Endothelial cell of umbilical vein (primary cell): ENCODE measurements around the gene FREM1. TPM values are rescaled to one million over a fixed set of nuclear protein-coding genes. Genes with fewer than 3 reads are reported as not detected.

Experiments
- BruUV-seq: library from RNA; stranded (reverse); fragments of 400-500 nt; replicated peaks from 2 replicates; lab custom pipeline; 2021; lab: Mats Ljungman, UMichigan
- CTCF ChIA-PET: fragments of 300-600, 350-600 bp; sonication (Branson Sonifier 250); formaldehyde crosslinking; loops from one replicate; lab custom pipeline; 2021; ENCODE audit warnings: antibody characterized with exemption, inconsistent platforms; lab: Charles Lee
- POLR2A ChIA-PET: fragments of 300-600, 350-600 bp; sonication (Branson Sonifier 250); formaldehyde crosslinking; loops from one replicate; lab custom pipeline; 2021; ENCODE audit warnings: antibody characterized with exemption, inconsistent platforms; lab: Charles Lee
- DNase-seq: peaks from one replicate; pipeline ENCODE4 v3.0.0-alpha.2; 2011; ENCODE audit warnings: low read depth, low spot score
- FAIRE-seq: peaks from 2 replicates; lab custom pipeline; 2011; peaks lifted over from hg19 to GRCh38; lab: Jason Lieb, UNC
- H2AFZ ChIP-seq: 2 replicates; pipeline ENCODE4 v1.6.0; 2012; ENCODE audit warnings: low read depth, low read length, control low read depth, inconsistent platforms
- H3K27ac ChIP-seq: 2 replicates; pipeline ENCODE4 v1.5.1; 2011; ENCODE audit warnings: low read depth, mild to moderate bottlenecking, control low read depth, low read length, moderate library complexity; ENCODE audit not compliant: insufficient read depth
- H3K27me3 ChIP-seq, 2 experiments: 2 replicates each; pipeline versions ENCODE4 v1.6.0 to v1.6.1; 2011; ENCODE audit warnings: low read length in 2 of 2, mixed read lengths in 1 of 2; ENCODE audit not compliant: control insufficient read depth in 2 of 2, insufficient read depth in 2 of 2
- H3K36me3 ChIP-seq, 2 experiments: 2 replicates in 1 of 2; 3 replicates in 1 of 2; pipeline ENCODE4 v1.5.1; 2011; ENCODE audit warnings: low read length in 2 of 2, mild to moderate bottlenecking in 1 of 2, moderate library complexity in 1 of 2; ENCODE audit not compliant: control insufficient read depth in 2 of 2, insufficient read depth in 2 of 2; ENCODE audit errors: extremely low read depth in 1 of 2
- H3K4me1 ChIP-seq: 3 replicates; pipeline ENCODE4 v1.5.1; 2011; ENCODE audit warnings: mild to moderate bottlenecking, low read length; ENCODE audit not compliant: control insufficient read depth, insufficient read depth; ENCODE audit errors: extremely low read depth
- H3K4me2 ChIP-seq: 2 replicates; pipeline ENCODE4 v1.6.1; 2011; ENCODE audit warnings: low read length, control low read depth, mixed read lengths; ENCODE audit not compliant: insufficient read depth
- H3K4me3 ChIP-seq, 3 experiments: fragments of 200-600 bp in 1 of 3; sonication (generic), shearing (Covaris generic) in 1 of 3; replicated peaks in 1 of 3; 2 replicates each; pipeline ENCODE4 v1.5.1; 2011 to 2016; ENCODE audit warnings: control low read depth in 3 of 3, low read length in 3 of 3, mild to moderate bottlenecking in 2 of 3, inconsistent platforms in 1 of 3, low read depth in 1 of 3, moderate library complexity in 1 of 3; ENCODE audit not compliant: insufficient read depth in 1 of 3
- H3K79me2 ChIP-seq: 2 replicates; pipeline ENCODE4 v1.6.0; 2012; ENCODE audit warnings: low read length, inconsistent platforms; ENCODE audit not compliant: control insufficient read depth, insufficient read depth
- H3K9ac ChIP-seq: replicated peaks from 2 replicates; pipeline ENCODE3; 2011; ENCODE audit warnings: low read length, control low read depth; ENCODE audit not compliant: insufficient read depth; ENCODE audit errors: extremely low read depth
- H3K9me1 ChIP-seq: replicated peaks from 3 replicates; pipeline ENCODE4 v1.6.0; 2011; ENCODE audit warnings: mild to moderate bottlenecking, low read length; ENCODE audit not compliant: control insufficient read depth, insufficient read depth; ENCODE audit errors: extremely low read depth
- H3K9me3 ChIP-seq: replicated peaks from 2 replicates; pipeline ENCODE4 v1.5.1; 2012; ENCODE audit warnings: low read length, inconsistent platforms; ENCODE audit not compliant: control insufficient read depth, insufficient read depth
- H4K20me1 ChIP-seq: replicated peaks from 2 replicates; pipeline ENCODE3; 2011; ENCODE audit warnings: mild to moderate bottlenecking, low read length; ENCODE audit not compliant: control insufficient read depth, insufficient read depth; ENCODE audit errors: extremely low read depth
- CTCF ChIP-seq, 2 donors: IDR thresholded peaks; 1 replicate in 1 of 2; 2 replicates in 1 of 2; pipeline ENCODE4 v1.5.1; 2011; ENCODE audit warnings: low read length in 2 of 2, mild to moderate bottlenecking in 2 of 2, moderate library complexity in 2 of 2, control low read depth in 1 of 2, inconsistent platforms in 1 of 2, low read depth in 1 of 2; ENCODE audit not compliant: insufficient read depth in 1 of 2; ENCODE audit errors: extremely low read depth in 1 of 2
- EZH2 ChIP-seq: IDR thresholded peaks from 2 replicates; pipeline ENCODE4 v1.6.1; 2012; ENCODE audit warnings: borderline replicate concordance, low read depth, mild to moderate bottlenecking, moderate library complexity, low read length, inconsistent platforms; ENCODE audit not compliant: severe bottlenecking
- FOS ChIP-seq: IDR thresholded peaks from 2 replicates; pipeline ENCODE4 v1.6.1; 2011; ENCODE audit warnings: mild to moderate bottlenecking, low read length, moderate library complexity, borderline replicate concordance; ENCODE audit not compliant: insufficient read depth
- GATA2 ChIP-seq: IDR thresholded peaks from 2 replicates; pipeline ENCODE4 v1.7.0; 2011; ENCODE audit warnings: low read depth, mild to moderate bottlenecking, moderate library complexity, mixed read lengths, low read length; ENCODE audit not compliant: insufficient read length, insufficient read depth
- JUN ChIP-seq: IDR thresholded peaks from 2 replicates; pipeline ENCODE4 v1.6.1; 2011; ENCODE audit warnings: borderline replicate concordance, low read depth; ENCODE audit not compliant: insufficient read length, insufficient read depth
- MAX ChIP-seq: IDR thresholded peaks from 2 replicates; pipeline ENCODE4 v1.6.1; 2011; ENCODE audit not compliant: insufficient read depth, insufficient read length
- MYC ChIP-seq: IDR thresholded peaks from one replicate; pipeline ENCODE4 v1.6.1; 2011; ENCODE audit warnings: mild to moderate bottlenecking, low read depth, low read length
- POLR2AphosphoS5 ChIP-seq: IDR thresholded peaks from 2 replicates; pipeline ENCODE4 v1.6.1; 2012; ENCODE audit warnings: low read depth, mild to moderate bottlenecking, control low read depth, low read length, moderate library complexity; ENCODE audit not compliant: insufficient read depth
- dilution Hi-C: fragments of 300-500 bp; cut with MboI; formaldehyde crosslinking; loops from one replicate; pipeline ENCODE4 v1.15.0; 2019; ENCODE audit warnings: low sequenced_read_pairs; ENCODE audit not compliant: extremely low pct_ligation_motif_present
- intact Hi-C: fragments of 100-400 bp; cut with micrococcal nuclease; formaldehyde crosslinking; loops from one replicate; pipeline ENCODE4 v1.10.0; 2022
- polyA plus RNA-seq, 4 experiments: library from polyadenylated mRNA; depleted of rRNA in 3 of 4; stranded (reverse) in 3 of 4; unstranded in 1 of 4; fragments of >200 nt; gene quantifications; 2 replicates each; pipeline versions ENCODE4 v1.2.1 to v1.2.3, GENCODE V29; 2011 to 2012; ENCODE audit warnings: missing spikeins in 1 of 4
- total RNA-seq: library from RNA; stranded (reverse); gene quantifications from 2 replicates; pipeline ENCODE4 v1.2.3, GENCODE V29; 2021

The FREM1 gene
- total and polyA plus RNA-seq, 2 donors (not counting 3 experiments of a cell fraction or from before 2014, with no cell fraction given), result 0.10 to 0.29 TPM

- no peaks in the 10 kb centered on the region for H4K20me1 ChIP-seq
- CTCF ChIA-PET, result interaction anchor here (0.8 to 1.0 kb wide), 2 partner anchors 13 to 104 kb away, joined by 3 read pairs; no protein-coding TSS in a partner anchor
- H3K4me1 ChIP-seq, result peaks cover 22% of the 10 kb centered on the region
- H3K4me3 ChIP-seq, result no peak overlapping the region
- H3K36me3 ChIP-seq, result no peaks in the 10 kb centered on the region
- H3K4me2 ChIP-seq, result no peak overlapping the region
- intact Hi-C loops (no loop called here), dilution Hi-C loops (no loop called here)
- no peaks in the 10 kb centered on the region for H3K27me3 ChIP-seq
- no TSS peak for BruUV-seq
- DNase-seq, result no peak
- no peaks in the 10 kb centered on the region for H3K9me3 ChIP-seq
- no peak for TF ChIP-seq CTCF (IDR thresholded peaks at IDR 0.05; ENCODE audit: extremely low read depth in 1 of 2, insufficient read depth in 1 of 2, low read depth in 1 of 2, low read length in 2 of 2)
- TF ChIP-seq MAX, result no peak
- TF ChIP-seq JUN, result no peak
- no peak for TF ChIP-seq GATA2
- TF ChIP-seq MYC, result no peak
- TF ChIP-seq EZH2, result no peak
- no peak for TF ChIP-seq POLR2AphosphoS5
- TF ChIP-seq FOS, result no peak
- H3K79me2 ChIP-seq, result no peaks in the 10 kb centered on the region
- no peaks in the 10 kb centered on the region for H3K9me1 ChIP-seq
- H3K27ac ChIP-seq, result no peak overlapping the region
- no peak for FAIRE-seq
- no peak overlapping the region for H2AFZ ChIP-seq
- POLR2A ChIA-PET, result no interaction called here
- no peak overlapping the region for H3K9ac ChIP-seq
Observed at GRCh38 chr9:14756291-14756690, 153.9 kb downstream of the FREM1 start.
